ENCODE measurements around the gene CAMTA1.

Gene CAMTA1

DNA sequence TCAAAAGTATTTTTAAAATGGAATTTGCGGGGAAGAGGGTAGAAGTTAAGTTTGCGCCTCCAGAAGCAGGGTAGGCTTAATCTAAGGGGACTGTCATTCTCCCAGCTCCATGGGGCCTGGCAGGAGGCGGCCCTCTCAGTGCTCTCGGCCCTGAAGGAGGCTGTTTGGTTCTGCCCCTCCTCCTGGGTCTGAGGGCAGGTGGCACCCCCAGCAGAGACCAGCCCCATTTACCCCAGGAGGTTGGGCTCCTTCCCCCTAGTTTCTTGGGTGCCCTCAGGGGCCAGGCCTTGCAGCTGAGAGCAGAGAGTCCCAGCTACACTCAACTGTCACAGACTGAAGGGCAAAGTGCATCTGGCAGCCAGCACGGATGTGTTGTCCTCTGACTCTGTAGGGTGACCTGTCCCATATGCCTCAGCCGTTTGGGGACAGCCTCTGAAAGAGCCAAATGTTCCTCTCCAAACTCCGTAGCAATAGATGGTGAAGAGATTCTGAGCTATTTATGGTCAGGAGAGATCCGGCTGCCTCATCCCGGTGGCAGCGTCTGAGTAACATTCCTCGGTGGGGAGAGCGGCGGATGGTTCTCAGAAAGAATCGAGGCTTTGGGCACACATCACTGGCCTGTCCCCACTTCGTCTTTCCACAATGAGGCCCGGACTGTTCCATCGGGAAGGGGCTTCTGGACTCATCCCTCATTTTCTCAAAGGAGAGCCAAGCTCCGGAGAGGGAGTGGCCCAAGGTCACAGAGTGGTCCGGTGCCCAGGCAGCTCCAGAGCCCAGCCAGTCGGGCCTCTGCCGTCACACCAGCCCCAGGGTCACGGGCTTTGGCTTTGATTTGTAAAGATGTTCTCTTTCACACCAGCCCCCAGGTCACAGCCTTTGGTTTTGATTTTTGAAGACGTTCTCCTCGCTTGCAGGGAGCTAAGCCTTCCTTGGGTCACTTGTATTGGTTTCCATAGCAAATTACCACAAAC is 561.6 kb downstream of the CAMTA1 start:
- TF ChIP-seq ZFP30 (CRISPR knock-in tag; IDR thresholded peaks at IDR 0.05) (no peak), ARNTL (CRISPR knock-in tag; IDR thresholded peaks at IDR 0.05; ENCODE audit: borderline replicate concordance, low read depth) (no peak), CSDC2 (CRISPR knock-in tag; IDR thresholded peaks at IDR 0.05) (no peak), TCF4 (CRISPR knock-in tag; IDR thresholded peaks at IDR 0.05; ENCODE audit: borderline replicate concordance) (no peak), ISL1 (CRISPR knock-in tag; IDR thresholded peaks at IDR 0.05) (no peak), ZNF565 (CRISPR knock-in tag; conservative IDR thresholded peaks at IDR 0.05; ENCODE audit: low read depth) (no peak)
- TF ChIP-seq, protein P1, sequence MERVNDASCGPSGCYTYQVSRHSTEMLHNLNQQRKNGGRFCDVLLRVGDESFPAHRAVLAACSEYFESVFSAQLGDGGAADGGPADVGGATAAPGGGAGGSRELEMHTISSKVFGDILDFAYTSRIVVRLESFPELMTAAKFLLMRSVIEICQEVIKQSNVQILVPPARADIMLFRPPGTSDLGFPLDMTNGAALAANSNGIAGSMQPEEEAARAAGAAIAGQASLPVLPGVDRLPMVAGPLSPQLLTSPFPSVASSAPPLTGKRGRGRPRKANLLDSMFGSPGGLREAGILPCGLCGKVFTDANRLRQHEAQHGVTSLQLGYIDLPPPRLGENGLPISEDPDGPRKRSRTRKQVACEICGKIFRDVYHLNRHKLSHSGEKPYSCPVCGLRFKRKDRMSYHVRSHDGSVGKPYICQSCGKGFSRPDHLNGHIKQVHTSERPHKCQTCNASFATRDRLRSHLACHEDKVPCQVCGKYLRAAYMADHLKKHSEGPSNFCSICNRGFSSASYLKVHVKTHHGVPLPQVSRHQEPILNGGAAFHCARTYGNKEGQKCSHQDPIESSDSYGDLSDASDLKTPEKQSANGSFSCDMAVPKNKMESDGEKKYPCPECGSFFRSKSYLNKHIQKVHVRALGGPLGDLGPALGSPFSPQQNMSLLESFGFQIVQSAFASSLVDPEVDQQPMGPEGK (CRISPR knock-in tag; IDR thresholded peaks at IDR 0.05; ENCODE audit: borderline replicate concordance): no peak
- TF ChIP-seq, protein P2, sequence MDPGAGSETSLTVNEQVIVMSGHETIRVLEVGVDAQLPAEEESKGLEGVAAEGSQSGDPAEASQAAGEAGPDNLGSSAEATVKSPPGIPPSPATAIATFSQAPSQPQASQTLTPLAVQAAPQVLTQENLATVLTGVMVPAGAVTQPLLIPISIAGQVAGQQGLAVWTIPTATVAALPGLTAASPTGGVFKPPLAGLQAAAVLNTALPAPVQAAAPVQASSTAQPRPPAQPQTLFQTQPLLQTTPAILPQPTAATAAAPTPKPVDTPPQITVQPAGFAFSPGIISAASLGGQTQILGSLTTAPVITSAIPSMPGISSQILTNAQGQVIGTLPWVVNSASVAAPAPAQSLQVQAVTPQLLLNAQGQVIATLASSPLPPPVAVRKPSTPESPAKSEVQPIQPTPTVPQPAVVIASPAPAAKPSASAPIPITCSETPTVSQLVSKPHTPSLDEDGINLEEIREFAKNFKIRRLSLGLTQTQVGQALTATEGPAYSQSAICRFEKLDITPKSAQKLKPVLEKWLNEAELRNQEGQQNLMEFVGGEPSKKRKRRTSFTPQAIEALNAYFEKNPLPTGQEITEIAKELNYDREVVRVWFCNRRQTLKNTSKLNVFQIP (CRISPR knock-in tag; IDR thresholded peaks at IDR 0.05; ENCODE audit: borderline replicate concordance, low read depth): no peak
- no peak for ATAC-seq

GRCh38 chr1:7348073-7348472 is 562.8 kb downstream of the CAMTA1 start:
- TF ChIP-seq OSR1 (CRISPR knock-in tag; IDR thresholded peaks at IDR 0.05) (no peak), CSRNP3 (CRISPR knock-in tag; IDR thresholded peaks at IDR 0.05) (no peak), CSDC2 (CRISPR knock-in tag; IDR thresholded peaks at IDR 0.05) (no peak), ESRRG (CRISPR knock-in tag; IDR thresholded peaks at IDR 0.05) (no peak), ARNTL (CRISPR knock-in tag; IDR thresholded peaks at IDR 0.05; ENCODE audit: borderline replicate concordance, low read depth) (no peak), PPARA (CRISPR knock-in tag; IDR thresholded peaks at IDR 0.05; ENCODE audit: borderline replicate concordance) (no peak), ZFP3 (CRISPR knock-in tag; IDR thresholded peaks at IDR 0.05) (no peak)
- TF ChIP-seq, protein P2 (CRISPR knock-in tag; IDR thresholded peaks at IDR 0.05; ENCODE audit: borderline replicate concordance, low read depth): no peak
- ATAC-seq: no peak

DNA sequence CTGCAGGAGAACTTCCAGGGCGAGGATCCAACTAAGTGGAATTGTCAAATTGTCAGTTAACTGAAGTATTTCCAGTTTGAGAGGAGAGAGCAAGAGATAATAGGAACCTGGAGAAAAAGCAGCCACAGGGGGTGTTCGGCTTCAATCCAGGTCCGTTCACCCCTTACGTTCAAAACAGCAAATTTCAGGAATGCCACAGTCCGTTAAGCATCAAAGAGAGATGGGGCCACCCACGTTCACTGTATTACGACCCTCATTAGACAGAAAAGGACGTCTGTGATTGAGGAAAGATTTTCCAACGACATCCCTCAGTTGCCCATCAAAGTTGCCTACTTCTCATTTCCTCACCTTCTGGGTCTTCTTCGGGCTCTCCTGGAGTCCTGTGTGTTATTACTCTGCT is 563.3 kb downstream of the CAMTA1 start:
- no peak for ATAC-seq
- no peak for TF ChIP-seq ESRRG (CRISPR knock-in tag; IDR thresholded peaks at IDR 0.05)
- TF ChIP-seq, protein P1 (CRISPR knock-in tag; IDR thresholded peaks at IDR 0.05; ENCODE audit: borderline replicate concordance): no peak
- no peak for TF ChIP-seq ZFP3 (CRISPR knock-in tag; IDR thresholded peaks at IDR 0.05)
- TF ChIP-seq ZC3H10 (CRISPR knock-in tag; IDR thresholded peaks at IDR 0.05): no peak
- no peak for TF ChIP-seq ARNTL (CRISPR knock-in tag; IDR thresholded peaks at IDR 0.05; ENCODE audit: borderline replicate concordance, low read depth)
- no peak for TF ChIP-seq PPARA (CRISPR knock-in tag; IDR thresholded peaks at IDR 0.05; ENCODE audit: borderline replicate concordance)
- TF ChIP-seq TSHZ2 (CRISPR knock-in tag; IDR thresholded peaks at IDR 0.05): no peak
